ENCODE measurements around the gene HSD11B1L.
A peak's percentile ranks its signal among the peaks of the same experiment; 100 is the strongest.
"Not testable (repeated sequence)": the region's sequence is repeated elsewhere in the genome, so short reads cannot be mapped to it uniquely, and the experiment has no call there.

The HSD11B1L gene

DNA sequence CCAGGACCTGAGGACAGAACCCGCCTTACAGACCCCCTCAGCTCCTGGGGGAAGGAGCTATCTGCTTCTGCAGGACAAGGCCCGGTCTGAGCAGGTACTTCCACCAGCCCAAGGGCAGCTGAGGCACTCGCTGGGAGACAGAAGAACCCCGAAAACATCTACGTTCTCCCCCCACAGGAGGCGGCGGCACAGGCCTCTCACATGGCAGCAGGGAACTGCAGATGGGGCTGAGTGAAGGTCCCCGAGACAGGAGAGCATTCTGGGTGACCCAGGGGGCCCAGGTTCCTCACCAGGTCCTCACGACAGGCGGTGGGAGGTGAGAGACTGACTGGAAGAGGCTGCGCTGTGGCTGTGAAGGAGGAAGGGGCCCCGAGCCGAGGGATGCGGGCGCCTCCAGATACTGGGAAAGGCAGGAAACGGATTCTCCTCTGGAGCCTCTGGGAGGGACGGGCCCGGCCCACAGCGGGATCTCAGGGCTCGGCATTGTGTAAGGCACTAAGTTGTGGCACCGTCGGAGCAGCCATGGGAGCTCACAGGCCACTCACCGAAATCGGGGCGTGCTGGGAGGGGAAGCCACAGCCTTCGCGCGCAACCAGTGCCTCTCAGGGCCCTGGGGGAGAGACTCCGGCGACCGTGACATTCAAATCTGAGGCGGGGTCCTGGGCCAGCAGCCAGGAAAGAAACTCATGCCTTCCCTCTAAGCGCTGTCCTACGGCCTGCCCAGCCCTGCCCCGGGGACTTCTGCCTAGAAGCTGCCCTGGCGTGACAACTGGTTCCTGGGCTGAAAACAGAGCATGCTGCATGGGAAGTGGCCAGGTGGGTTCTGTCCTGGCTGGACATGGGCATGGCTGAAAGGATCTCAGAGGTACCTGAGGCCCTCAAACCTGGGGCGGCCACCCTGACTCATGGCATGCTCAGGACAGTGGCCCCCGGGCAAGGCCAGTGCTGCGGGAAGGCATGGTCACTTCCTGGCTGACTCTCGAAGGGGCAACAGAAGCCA, 23.3 kb downstream of the HSD11B1L start:
- no peak for DNase-seq

- no peak for DNase-seq
These were observed 24.7 kb downstream of the HSD11B1L start for GRCh38 chr19:5705552-5705951.

DNA sequence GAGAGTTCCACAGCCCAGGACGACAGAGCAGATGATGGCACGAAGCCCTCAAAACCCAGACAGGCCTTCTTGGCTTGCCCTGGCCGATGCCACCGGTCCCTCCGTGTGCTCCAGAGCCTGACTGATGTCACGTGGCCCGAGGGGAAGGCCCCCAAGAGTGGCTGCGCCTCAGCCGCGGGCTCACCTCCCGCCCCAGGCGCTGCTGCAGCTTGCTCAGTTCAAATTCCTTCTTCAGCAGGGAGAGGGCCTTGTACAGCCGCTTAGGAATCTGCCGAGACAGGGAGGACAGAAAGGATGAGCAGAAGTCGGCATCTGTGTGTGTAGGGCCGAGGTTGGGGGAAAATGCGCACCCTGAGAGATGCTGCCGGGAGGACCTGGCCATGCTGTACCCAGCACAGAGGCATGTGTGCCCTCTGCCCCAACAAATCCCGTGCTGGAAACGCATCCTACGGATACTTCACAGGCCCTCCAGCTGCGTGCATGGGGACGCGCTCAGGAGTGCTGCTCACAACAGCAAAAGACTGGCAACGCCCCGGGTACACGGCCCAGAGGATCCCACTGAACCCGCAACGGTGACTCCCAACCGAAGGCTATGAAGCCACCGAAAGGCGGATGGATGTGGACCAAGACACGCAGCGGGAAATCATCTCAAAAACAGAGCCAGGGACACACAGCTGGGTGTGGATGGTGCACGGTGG, 26.2 kb downstream of the HSD11B1L start:
- DNase-seq: no peak

DNA sequence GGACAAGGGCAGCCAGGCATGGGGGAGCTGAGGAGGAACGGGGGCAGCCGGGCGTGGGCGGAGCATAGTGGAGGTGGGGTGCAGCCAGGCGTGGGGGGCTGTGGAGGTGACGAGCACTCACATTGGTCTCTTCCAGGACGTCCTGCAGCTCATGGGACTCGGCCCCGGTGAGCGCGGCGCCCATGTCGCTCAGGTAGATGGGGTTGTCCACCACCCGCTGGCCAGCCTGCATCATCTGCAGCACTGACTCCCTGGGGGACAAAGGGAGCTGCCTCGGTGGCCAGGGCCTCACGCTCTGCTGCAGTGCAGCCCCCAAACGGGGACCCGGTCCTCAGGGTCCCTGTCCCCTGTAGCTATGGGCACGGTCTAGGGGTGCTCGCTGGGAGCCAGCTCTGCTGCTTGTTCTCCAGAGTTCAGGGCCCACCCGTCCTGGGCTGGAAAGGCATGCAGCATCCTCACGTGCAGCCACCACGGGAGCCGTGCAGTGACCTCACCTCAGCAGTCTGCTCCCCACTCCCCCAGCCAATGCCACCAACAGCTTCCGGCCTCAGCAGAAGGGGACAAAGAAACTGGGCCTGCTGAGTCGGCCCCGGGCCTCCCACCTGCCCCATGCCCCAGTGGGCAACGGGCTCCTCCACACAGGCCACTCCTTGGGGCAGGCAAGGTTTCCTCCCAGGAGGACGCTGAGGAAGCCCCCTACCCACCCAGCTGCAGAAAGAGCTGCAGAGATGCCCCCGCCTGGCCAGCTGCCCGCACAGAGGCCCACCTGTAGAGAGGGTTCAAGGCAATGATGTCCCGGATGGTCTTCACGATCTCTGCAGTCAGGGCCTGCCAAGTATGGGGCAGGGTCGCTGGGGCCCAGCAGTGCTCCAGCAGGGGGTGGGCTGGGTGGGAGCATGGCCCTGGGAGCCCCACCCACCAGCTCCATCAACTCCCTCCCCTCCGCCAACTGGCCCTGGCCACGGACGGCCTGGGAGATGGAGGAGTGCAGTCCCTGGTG, 27.0 kb downstream of the HSD11B1L start:
- DNase-seq: no peak

DNA sequence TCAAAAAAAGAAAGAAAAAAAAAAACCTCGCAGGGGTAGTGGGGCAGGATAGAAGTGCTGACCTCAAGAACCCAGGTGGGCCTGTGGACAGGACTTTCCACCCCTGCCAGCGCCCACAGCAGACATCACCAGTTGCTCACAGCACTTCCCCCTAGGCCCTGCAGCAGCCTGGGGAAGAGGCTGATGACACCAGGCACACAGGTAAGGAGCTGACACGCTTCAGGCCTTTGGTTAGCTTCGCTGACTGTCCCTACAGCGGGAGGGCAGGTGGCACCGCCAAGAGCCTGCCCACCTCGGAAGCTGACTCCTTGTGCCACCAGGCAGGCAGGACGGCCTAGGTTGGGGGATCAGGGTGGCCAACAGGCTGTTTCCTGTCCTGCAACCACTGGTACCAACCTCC, 30.2 kb downstream of the HSD11B1L start:
- no peak for DNase-seq

DNA sequence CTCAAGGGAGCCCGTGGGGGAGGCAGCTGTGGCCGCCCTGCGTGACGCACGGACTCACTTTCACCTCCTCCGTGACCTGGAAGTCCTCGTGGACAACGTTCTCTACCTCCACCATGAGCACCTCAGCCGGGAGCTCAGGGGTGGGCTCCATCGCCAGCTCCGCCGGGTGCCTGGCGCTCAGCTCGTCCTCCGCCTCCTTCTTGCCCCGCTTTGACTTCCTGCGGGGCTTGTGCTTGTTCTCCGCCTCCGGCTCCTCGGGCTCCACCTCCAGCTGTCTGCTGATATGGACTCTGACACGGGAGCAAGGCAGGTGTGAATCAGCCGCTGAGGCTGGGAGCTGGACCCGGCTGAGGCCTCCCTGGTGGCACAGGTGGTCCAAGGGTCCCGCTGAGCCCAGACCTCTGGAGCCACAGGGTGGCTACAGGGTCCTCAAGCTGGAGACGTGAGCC, 30.9 kb downstream of the HSD11B1L start:
- DNase-seq: no peak

GRCh38 chr19:5713228-5713627, 32.4 kb downstream of the HSD11B1L start:
- no peak for DNase-seq

GRCh38 chr19:5714816-5715215, 34.0 kb downstream of the HSD11B1L start:
- DNase-seq: no peak

DNA sequence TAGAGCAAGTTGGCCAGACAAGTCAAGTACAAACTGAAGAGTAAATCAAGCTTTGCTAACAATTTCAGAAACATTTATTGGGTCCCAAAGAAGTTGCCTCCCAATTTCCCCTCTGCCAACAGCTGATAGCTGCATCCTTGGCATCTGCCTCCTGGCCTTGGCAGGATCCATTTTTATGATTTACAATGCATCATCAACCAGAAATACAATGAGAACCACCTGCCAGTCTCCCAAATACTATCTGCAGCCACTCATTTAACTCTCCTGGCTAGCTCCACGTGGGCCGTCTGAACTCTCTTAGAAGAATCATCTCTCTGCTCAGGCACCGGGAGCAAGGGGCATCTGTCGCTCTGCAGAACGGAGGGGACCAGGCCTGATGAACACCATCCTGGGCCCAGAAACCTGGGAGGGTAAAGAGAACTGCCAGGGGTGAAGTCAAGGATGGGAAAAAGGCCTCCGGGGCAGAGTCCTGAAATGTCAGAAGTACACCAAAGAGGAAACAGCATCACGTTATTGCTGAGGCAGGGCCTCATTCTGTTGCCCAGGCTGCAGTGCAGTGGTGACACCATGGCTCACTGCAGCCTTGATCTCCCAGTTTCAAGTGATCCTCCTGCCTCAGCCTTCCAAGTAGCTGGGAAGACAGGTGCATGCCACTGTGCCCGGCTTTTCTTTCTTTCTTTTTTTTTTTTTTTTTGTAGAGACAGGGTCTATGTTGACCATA, 36.5 kb downstream of the HSD11B1L start:
- DNase-seq: no peak

GRCh38 chr19:5718037-5718578, 37.3 kb downstream of the HSD11B1L start:
- DNase-seq: no peak

DNA sequence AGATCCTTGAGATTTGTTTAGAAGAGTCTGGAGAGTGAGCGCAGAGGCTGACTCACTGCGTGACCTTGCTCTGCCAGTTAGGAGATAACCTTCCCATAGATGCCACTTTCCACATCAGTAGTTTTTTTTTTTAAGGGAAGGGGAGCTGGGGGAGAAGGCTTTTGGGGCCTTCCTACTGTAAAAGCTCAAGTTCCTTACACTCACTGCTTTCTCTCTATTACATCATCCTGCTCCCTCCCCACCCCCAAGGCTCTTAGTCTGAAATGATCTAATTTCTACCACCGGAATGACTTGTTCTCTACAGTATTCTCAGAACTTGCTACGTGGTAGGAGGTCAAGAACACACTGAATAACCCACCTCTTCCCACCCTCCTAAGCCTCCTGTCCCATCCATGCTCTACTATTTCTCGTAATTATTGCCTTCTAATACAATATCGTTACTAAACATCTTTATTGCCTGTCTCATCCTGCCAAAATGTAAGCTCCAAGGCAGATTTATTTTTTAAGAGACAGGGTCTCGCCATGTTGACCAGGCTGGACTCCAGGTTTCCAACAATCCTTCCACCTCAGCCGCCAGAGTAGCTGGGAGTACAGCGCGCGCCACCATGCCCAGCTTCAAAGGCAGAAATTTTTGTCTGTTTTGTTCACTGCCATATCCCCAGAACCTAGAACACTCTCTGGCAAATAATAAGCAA, 37.9 kb downstream of the HSD11B1L start:
- peak; percentile 27 for DNase-seq

GRCh38 chr19:5719274-5719960, 38.6 kb downstream of the HSD11B1L start:
- peak; percentile 35 for DNase-seq

DNA sequence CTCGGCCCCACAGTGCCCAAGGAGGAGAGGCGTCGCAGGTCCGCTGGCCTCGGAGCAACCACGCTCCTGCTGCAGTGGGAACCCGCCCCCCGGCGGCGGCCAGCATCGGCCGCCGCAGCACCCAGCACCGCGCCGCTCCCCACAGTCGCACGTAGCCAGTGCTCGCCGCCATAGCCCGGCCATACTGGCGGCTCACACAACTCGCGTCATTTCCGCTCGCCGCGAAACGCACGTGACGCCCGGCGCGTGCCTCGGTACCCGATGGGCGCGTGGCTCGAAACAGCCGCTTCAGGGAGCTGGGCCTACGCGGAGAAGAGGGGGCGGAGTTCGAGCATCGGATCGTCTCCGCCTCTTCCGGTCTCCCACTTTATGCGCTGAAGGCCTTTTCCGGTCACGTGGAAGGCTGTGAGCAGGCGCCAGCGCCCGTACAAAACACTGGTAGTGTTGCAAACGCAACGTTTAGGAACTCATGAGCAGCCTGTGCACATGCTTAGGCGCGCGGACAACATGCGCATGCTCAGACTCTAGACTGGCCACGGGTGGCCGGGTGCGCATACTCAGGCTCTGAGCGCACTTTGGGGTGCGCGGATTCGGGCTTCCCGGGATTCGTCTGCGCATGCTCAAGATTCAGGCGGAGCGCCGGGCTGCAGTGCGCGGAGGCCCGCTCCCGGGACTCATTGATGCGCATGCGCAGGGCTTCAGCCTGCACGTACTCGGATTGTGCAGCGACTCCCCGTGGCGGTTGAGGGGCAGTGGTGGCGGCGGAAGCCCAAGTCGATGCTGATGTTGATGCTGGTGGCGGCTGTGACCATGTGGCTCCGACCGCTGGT, 39.3 kb downstream of the HSD11B1L start, which contains the start of the genes CATSPERD and LONP1:
CATSPERD (plus strand) TSS at position 677 of the 830 bp plus-strand sequence; CDS start at position 778, 101 bp downstream.
LONP1 (minus strand) TSS at position 186 of the 830 bp plus-strand sequence; CDS start at position 172, 14 bp downstream.
- peak; percentile 98 for DNase-seq

DNA sequence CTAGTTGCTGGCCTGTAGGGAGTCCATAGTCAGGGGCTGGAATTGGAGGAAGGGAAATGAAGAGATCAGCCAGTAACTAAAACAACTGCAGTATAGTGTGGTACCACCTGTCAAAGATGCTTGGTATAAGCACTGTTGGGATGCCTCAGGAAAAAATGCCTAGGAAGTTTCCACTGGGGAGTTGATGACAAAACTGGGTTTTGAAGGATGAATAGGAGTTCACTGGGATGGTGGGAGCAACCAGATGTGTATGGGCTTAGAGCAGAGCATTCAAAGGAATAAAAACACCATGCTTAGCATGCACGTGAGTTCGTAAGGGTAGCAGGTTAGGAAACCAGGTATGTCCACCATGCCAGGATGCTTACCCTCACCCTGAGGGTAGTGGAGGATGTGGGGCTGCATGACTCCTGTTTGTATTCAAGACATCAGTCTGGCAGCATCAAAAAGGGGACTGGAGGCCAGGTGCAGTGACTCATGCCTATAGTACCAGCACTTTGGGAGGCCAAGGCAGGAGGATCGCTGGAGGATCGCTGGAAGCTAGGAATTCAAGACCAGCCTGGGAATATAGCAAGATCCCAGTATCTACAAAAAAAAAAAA, 46.7 kb downstream of the HSD11B1L start:
- DNase-seq: no peak

- not testable (repeated sequence) for DNase-seq
These were observed 52.3 kb downstream of the HSD11B1L start for GRCh38 chr19:5733172-5733571.
